GM12878 (cell line): ENCODE measurements around the gene GPR17.

Source experiments
- ATF2 ChIP-seq: IDR thresholded peaks from 2 replicates; pipeline ENCODE4 v1.6.1; 2012; ENCODE audit warnings: low read length, inconsistent platforms
- CEBPB ChIP-seq, 2 experiments: fragments of 150-350 bp in 1 of 2; IDR thresholded peaks; 2 replicates each; pipeline ENCODE4 v1.6.1; 2012 to 2014; ENCODE audit warnings: low read depth in 2 of 2, low read length in 2 of 2, borderline replicate concordance in 1 of 2, inconsistent platforms in 1 of 2
- CTCF ChIP-seq, 3 experiments: IDR thresholded peaks in 2 of 3; conservative IDR thresholded peaks in 1 of 3; 2 replicates each; pipeline ENCODE4 v1.5.1; 2011; ENCODE audit warnings: low read depth in 3 of 3, low read length in 3 of 3, mild to moderate bottlenecking in 3 of 3, control low read depth in 2 of 3, moderate library complexity in 2 of 3, inconsistent platforms in 1 of 3, mixed read lengths in 1 of 3; ENCODE audit not compliant: control insufficient read depth in 2 of 3, insufficient read depth in 1 of 3; ENCODE audit errors: extremely low read depth in 1 of 3
- HDAC2 ChIP-seq: fragments of 200-600 bp; sonication (generic); IDR thresholded peaks from 2 replicates; pipeline ENCODE4 v1.6.1; 2017
- MYC ChIP-seq: IDR thresholded peaks from 2 replicates; pipeline ENCODE4 v1.6.1; 2011; ENCODE audit warnings: mild to moderate bottlenecking, low read length, moderate library complexity, inconsistent platforms; ENCODE audit not compliant: insufficient read depth, insufficient replicate concordance, insufficient read length, severe bottlenecking
- POLR2A ChIP-seq: IDR thresholded peaks from 2 replicates; pipeline ENCODE4 v1.6.1; 2011; ENCODE audit warnings: low read depth, mild to moderate bottlenecking, low read length
- POLR2AphosphoS5 ChIP-seq: IDR thresholded peaks from 2 replicates; pipeline ENCODE4 v1.6.1; 2011; ENCODE audit warnings: mild to moderate bottlenecking, low read length, inconsistent platforms
- RAD21 ChIP-seq: IDR thresholded peaks from 2 replicates; pipeline ENCODE4 v1.6.1; 2011; ENCODE audit warnings: mild to moderate bottlenecking, low read depth, low read length, moderate library complexity; ENCODE audit not compliant: insufficient read depth
- SMARCA5 ChIP-seq: fragments of 450-650 bp; IDR thresholded peaks from 2 replicates; pipeline ENCODE4 v1.6.1; 2017; ENCODE audit warnings: mild to moderate bottlenecking
- TBL1XR1 ChIP-seq: IDR thresholded peaks from 2 replicates; pipeline ENCODE4 v1.6.1; 2012; ENCODE audit warnings: low read depth, low read length, improper control_type of control experiment
- YY1 ChIP-seq: IDR thresholded peaks from 2 replicates; pipeline ENCODE4 v1.6.1; 2011; ENCODE audit warnings: low read depth, mild to moderate bottlenecking, low read length
- ZZZ3 ChIP-seq: IDR thresholded peaks from 2 replicates; pipeline ENCODE4 v1.6.1; 2011; ENCODE audit warnings: low read depth; ENCODE audit not compliant: control insufficient read depth, insufficient read length

- TF ChIP-seq CEBPB (IDR thresholded peaks at IDR 0.05; ENCODE audit: borderline replicate concordance in 1 of 2, low read depth in 2 of 2, low read length in 2 of 2) (no peak), CTCF (IDR thresholded peaks at IDR 0.05 in 2 of 3, conservative IDR thresholded peaks at IDR 0.05 in 1 of 3; ENCODE audit: control insufficient read depth in 2 of 3, extremely low read depth in 1 of 3, insufficient read depth in 1 of 3, low read depth in 3 of 3, low read length in 3 of 3) (no peak), ATF2 (no peak), POLR2A (no peak), YY1 (no peak), RAD21 (no peak), SMARCA5 (no peak), ZZZ3 (no peak), HDAC2 (no peak), MYC (no peak), TBL1XR1 (no peak), POLR2AphosphoS5 (no peak)
These were observed 35.4 kb upstream of the GPR17 start for GRCh38 chr2:127610561-127610960.
